PC-3 (cell line): ENCODE results near the gene ISM1. TPM values are rescaled to one million over a fixed set of nuclear protein-coding genes. Genes with fewer than 3 reads are reported as not detected.

Source experiments
- ATAC-seq: fragments of 200-7000 bp; cut with Tn5 transposase; 2 replicates; pipeline ENCODE4 v1.9.1; 2020; ENCODE audit warnings: mild to moderate bottlenecking, moderate library complexity
- BruUV-seq: library from RNA; stranded (reverse); fragments of 400-500 nt; replicated peaks from 2 replicates; lab custom pipeline; 2021; lab: Mats Ljungman, UMichigan
- CTCF ChIA-PET: fragments of 300-600 bp; sonication (Branson Sonifier 250); formaldehyde crosslinking; loops from one replicate; lab custom pipeline; 2022; ENCODE audit warnings: antibody characterized with exemption; lab: Charles Lee
- POLR2A ChIA-PET: fragments of 300-600 bp; sonication (Branson Sonifier 250); formaldehyde crosslinking; loops from one replicate; lab custom pipeline; 2022; ENCODE audit warnings: antibody characterized with exemption; ENCODE audit not compliant: unreplicated experiment; lab: Charles Lee
- DNase-seq: peaks from one replicate; pipeline ENCODE4 v3.0.0-alpha.2; 2015
- H2AFZ ChIP-seq: fragments of 300-600 bp; sonication (generic); 2 replicates; pipeline ENCODE4 v1.6.0; 2016; ENCODE audit warnings: antibody characterized with exemption, low read length
- H3F3A ChIP-seq: fragments of 300-600 bp; sonication (generic); one replicate; pipeline ENCODE4 v1.6.0; 2017; ENCODE audit warnings: antibody characterized with exemption, low read length, control low read depth, mild to moderate bottlenecking; ENCODE audit not compliant: unreplicated experiment
- H3K27ac ChIP-seq: fragments of 300-600 bp; sonication (generic); 2 replicates; pipeline ENCODE4 v1.5.1; 2016; ENCODE audit warnings: mild to moderate bottlenecking, low read length
- H3K27me3 ChIP-seq: fragments of 300-600 bp; sonication (generic); 2 replicates; pipeline ENCODE4 v1.6.1; 2016; ENCODE audit warnings: low read length, mixed read lengths
- H3K36me3 ChIP-seq: fragments of 300-600 bp; sonication (generic); 2 replicates; pipeline ENCODE4 v1.6.1; 2016; ENCODE audit warnings: low read depth, mixed run types, low read length, mixed read lengths
- H3K4me1 ChIP-seq: fragments of 300-600 bp; sonication (generic); 2 replicates; pipeline ENCODE4 v1.5.1; 2016; ENCODE audit warnings: low read length; ENCODE audit not compliant: insufficient read depth
- H3K4me2 ChIP-seq: fragments of 300-600 bp; sonication (generic); 2 replicates; pipeline ENCODE4 v1.6.0; 2016; ENCODE audit warnings: low read length
- H3K4me3 ChIP-seq: fragments of 300-600 bp; sonication (generic); 2 replicates; pipeline ENCODE4 v1.5.1; 2016; ENCODE audit warnings: mild to moderate bottlenecking, low read length, mixed read lengths
- H3K79me2 ChIP-seq: fragments of 300-600 bp; sonication (generic); 2 replicates; pipeline ENCODE4 v1.6.1; 2017; ENCODE audit warnings: low read length, mixed read lengths
- H3K9ac ChIP-seq: fragments of 300-600 bp; sonication (generic); 2 replicates; pipeline ENCODE4 v1.6.0; 2016; ENCODE audit warnings: mild to moderate bottlenecking, low read length
- H3K9me2 ChIP-seq: fragments of 300-600 bp; sonication (generic); replicated peaks from 2 replicates; pipeline ENCODE4 v1.6.1; 2016; ENCODE audit warnings: mixed run types, low read length, mixed read lengths
- H3K9me3 ChIP-seq: fragments of 300-600 bp; sonication (generic); 2 replicates; pipeline ENCODE4 v1.6.1; 2016; ENCODE audit warnings: low read length, mixed read lengths
- H4K20me1 ChIP-seq: fragments of 300-600 bp; sonication (generic); 2 replicates; pipeline ENCODE4 v1.6.1; 2016; ENCODE audit warnings: low read length, mixed read lengths
- CTCF ChIP-seq: fragments of 300-600 bp; sonication (generic); conservative IDR thresholded peaks from 2 replicates; pipeline ENCODE4 v1.5.1; 2017; ENCODE audit warnings: antibody characterized with exemption, low read depth, mild to moderate bottlenecking, low read length
- EZH2 ChIP-seq: fragments of 300-600 bp; sonication (generic); IDR thresholded peaks from one replicate; pipeline ENCODE4 v1.6.1; 2017; ENCODE audit warnings: antibody characterized with exemption, mild to moderate bottlenecking, low read length; ENCODE audit not compliant: unreplicated experiment
- EZH2phosphoT487 ChIP-seq: fragments of 300-600 bp; sonication (generic); IDR thresholded peaks from 2 replicates; pipeline ENCODE4 v1.6.1; 2018; ENCODE audit warnings: mild to moderate bottlenecking, antibody characterized with exemption, low read length, borderline replicate concordance
- intact Hi-C: fragments of 100-400 bp; cut with micrococcal nuclease; formaldehyde crosslinking; loops from 2 replicates; pipeline ENCODE4 v1.9.0; 2023
- total RNA-seq: library from RNA; depleted of rRNA; stranded (reverse); fragments of >200 nt; gene quantifications from 2 replicates; pipeline ENCODE4 v1.2.3, GENCODE V29; 2014

ISM1 gene
- total RNA-seq, 1 experiment from 2014 or later: not detected

DNA sequence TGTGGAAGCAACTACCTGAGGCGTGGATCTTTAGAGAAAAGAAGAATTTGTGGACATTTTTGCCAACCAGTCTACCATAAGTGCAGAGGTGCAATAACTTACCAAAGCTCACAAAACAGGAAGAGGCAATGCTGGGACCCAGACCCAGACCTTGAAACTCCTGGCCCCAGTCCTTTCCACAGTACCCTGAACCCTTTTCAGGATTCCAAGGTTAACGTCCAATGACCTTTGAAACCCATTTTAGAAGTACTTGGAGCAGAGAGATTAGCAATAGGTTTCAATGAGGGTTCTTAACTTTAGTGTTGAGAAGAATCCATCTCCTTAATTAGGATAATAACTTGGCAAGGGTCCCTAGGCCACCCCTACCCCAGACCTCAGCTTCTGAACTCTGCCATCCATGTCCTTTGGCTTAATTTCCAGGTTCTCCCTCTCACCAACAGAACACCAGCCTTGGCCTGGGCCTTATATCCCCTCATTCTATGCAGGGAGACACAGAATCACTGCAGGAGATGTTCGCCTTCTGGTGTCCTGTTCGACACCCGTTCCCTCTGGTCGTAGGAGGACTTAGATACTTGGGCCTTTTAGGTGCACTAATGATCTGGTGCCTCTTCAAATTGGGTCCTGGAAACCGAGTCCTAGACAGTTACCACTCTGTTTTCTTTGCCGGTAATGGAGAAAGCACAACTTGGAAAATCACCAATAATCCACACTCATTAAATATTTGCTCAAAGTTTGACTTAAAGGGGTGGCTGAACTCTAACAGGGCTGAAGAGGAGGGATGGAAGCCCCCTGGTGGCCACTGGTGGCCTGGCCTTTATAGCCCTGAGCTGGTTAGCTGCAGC is 40.6 kb downstream of the ISM1 start:
- POLR2A ChIA-PET: no interaction called here
- peak; percentile 87 for ATAC-seq
- Histone ChIP-seq H3K9ac (no peak overlapping the region), H3K79me2 (no peaks in the 10 kb centered on the region), H3K27me3 (peaks cover 10% of the 10 kb centered on the region), H4K20me1 (no peaks in the 10 kb centered on the region), H3K27ac (no peak overlapping the region), H3K4me1 (peaks cover 15% of the 10 kb centered on the region), H3K36me3 (no peaks in the 10 kb centered on the region), H3F3A (no peaks in the 10 kb centered on the region), H3K9me2 (no peaks in the 10 kb centered on the region), H3K4me3 (no peak overlapping the region), H3K9me3 (no peaks in the 10 kb centered on the region), H2AFZ (no peak overlapping the region), H3K4me2 (no peak overlapping the region)
- no TSS peak for BruUV-seq
- intact Hi-C loops: loop anchor here (1.0 kb wide), 1 partner anchor 142 kb away; no protein-coding TSS in a partner anchor
- no peak for TF ChIP-seq EZH2
- TF ChIP-seq CTCF: peak; percentile 95
- CTCF ChIA-PET: interaction anchor here (0.7 to 1.1 kb wide), 2 partner anchors 142 to 296 kb away, joined by 3 to 6 read pairs; no protein-coding TSS in a partner anchor
- DNase-seq: peak; percentile 76

DNA sequence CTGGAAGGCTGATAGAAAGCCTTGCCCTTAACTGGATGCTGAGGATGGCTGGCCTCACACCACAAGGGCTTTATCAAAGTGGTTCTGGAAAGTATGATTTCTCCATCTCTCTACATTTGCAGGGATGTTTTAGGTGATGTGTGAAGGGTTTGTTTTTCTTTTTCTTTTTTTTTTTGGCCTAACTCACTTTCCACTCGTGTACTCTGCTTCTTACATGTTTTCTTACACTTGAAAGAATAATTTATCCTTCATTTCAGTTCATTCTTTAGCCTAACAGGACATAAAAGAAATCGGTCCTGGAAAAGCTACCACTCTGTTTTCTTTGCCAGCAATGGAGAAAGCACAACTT is 41.2 kb downstream of the ISM1 start:
- no peak overlapping the region for H3K4me3 ChIP-seq
- H3K9ac ChIP-seq: no peak overlapping the region
- H3K9me2 ChIP-seq: no peaks in the 10 kb centered on the region
- peaks cover 15% of the 10 kb centered on the region for H3K4me1 ChIP-seq
- no TSS peak for BruUV-seq
- H3F3A ChIP-seq: no peaks in the 10 kb centered on the region
- intact Hi-C loops: loop anchor here (1.0 kb wide), 1 partner anchor 143 kb away; no protein-coding TSS in a partner anchor
- POLR2A ChIA-PET: no interaction called here
- CTCF ChIA-PET: interaction anchor here (0.7 to 1.1 kb wide), 2 partner anchors 142 to 297 kb away, joined by 3 to 6 read pairs; no protein-coding TSS in a partner anchor
- H3K27me3 ChIP-seq: peaks cover 15% of the 10 kb centered on the region
- no peak overlapping the region for H2AFZ ChIP-seq
- H3K27ac ChIP-seq: no peak overlapping the region
- no peaks in the 10 kb centered on the region for H4K20me1 ChIP-seq
- no peaks in the 10 kb centered on the region for H3K36me3 ChIP-seq
- H3K9me3 ChIP-seq: no peaks in the 10 kb centered on the region
- H3K4me2 ChIP-seq: peak overlapping the region; percentile 45
- no peaks in the 10 kb centered on the region for H3K79me2 ChIP-seq
- TF ChIP-seq CTCF: peak; percentile 1; the same call in 1 of the 2 replicates
- no peak for TF ChIP-seq EZH2
- no peak for TF ChIP-seq EZH2phosphoT487
- DNase-seq (no peak), ATAC-seq (no peak)
